HCT116 (cell line): ENCODE measurements around the gene PPP1R12C. TPM values are rescaled to one million over a fixed set of nuclear protein-coding genes. Genes with fewer than 3 reads are reported as not detected.

Experiments
- ATAC-seq: fragments of 200-7000 bp; cut with Tn5 transposase; 2 replicates; pipeline ENCODE4 v1.9.1; 2020; ENCODE audit warnings: mild to moderate bottlenecking, moderate library complexity
- BruUV-seq: library from RNA; stranded (reverse); fragments of 400-500 nt; replicated peaks from 2 replicates; lab custom pipeline; 2021; lab: Mats Ljungman, UMichigan
- CTCF ChIA-PET: fragments of 300-600 bp; sonication (Branson Sonifier 250); formaldehyde crosslinking; loops from one replicate; lab custom pipeline; 2021; ENCODE audit warnings: antibody characterized with exemption; lab: Charles Lee
- POLR2A ChIA-PET: fragments of 300-600, 350-600 bp; sonication (Branson Sonifier 250); formaldehyde crosslinking; loops from one replicate; lab custom pipeline; 2021; ENCODE audit warnings: antibody characterized with exemption; lab: Charles Lee
- RAD21 ChIA-PET, 2 experiments: fragments of 300-600 bp; sonication (Branson Sonifier 250); formaldehyde crosslinking; loops; one replicate each; lab custom pipeline; 2023; ENCODE audit warnings: low total read pairs in 2 of 2; ENCODE audit not compliant: uncharacterized antibody in 2 of 2, unreplicated experiment in 2 of 2, low non-redundant PET in 1 of 2; lab: Charles Lee
- DNase-seq: peaks from one replicate; pipeline ENCODE4 v3.0.0-alpha.2; 2010; ENCODE audit warnings: low read depth, low spot score
- H2AFZ ChIP-seq: fragments of 200-600 bp; shearing (Covaris generic), sonication (generic); 2 replicates; pipeline ENCODE4 v1.6.1; 2017; ENCODE audit warnings: low read depth, mixed run types, mixed read lengths, antibody characterized with exemption, low read length; ENCODE audit not compliant: poor library complexity, severe bottlenecking
- H3K27ac ChIP-seq: 2 replicates; pipeline ENCODE4 v1.5.1; 2012; ENCODE audit warnings: low read depth, low read length
- H3K27me3 ChIP-seq: fragments of 200-600 bp; sonication (generic); 2 replicates; pipeline ENCODE4 v1.6.1; 2016; ENCODE audit warnings: mixed run types, low read length, mixed read lengths; ENCODE audit not compliant: insufficient read depth
- H3K36me3 ChIP-seq, 2 experiments: fragments of 200-500 bp in 1 of 2; fragments of 200-600 bp in 1 of 2; sonication (Bioruptor generic) in 1 of 2; sonication (generic) in 1 of 2; 2 replicates each; pipeline versions ENCODE4 v1.5.1 to v1.6.1; 2014 to 2016; ENCODE audit warnings: low read length in 2 of 2, inconsistent platforms in 1 of 2, mixed read lengths in 1 of 2, mixed run types in 1 of 2; ENCODE audit not compliant: insufficient read depth in 2 of 2, control insufficient read depth in 1 of 2
- H3K4me1 ChIP-seq, 2 experiments: fragments of 200-600 bp in 1 of 2; sonication (generic) in 1 of 2; 2 replicates each; pipeline versions ENCODE4 v1.5.1 to v1.6.1; 2012 to 2017; ENCODE audit warnings: low read length in 2 of 2, inconsistent platforms in 1 of 2, mild to moderate bottlenecking in 1 of 2, mixed read lengths in 1 of 2, mixed run types in 1 of 2, moderate library complexity in 1 of 2; ENCODE audit not compliant: insufficient read depth in 2 of 2, control insufficient read depth in 1 of 2
- H3K4me2 ChIP-seq: fragments of 200-600 bp; sonication (generic); 2 replicates; pipeline ENCODE4 v1.6.1; 2017; ENCODE audit warnings: mixed run types, low read length, mixed read lengths
- H3K4me3 ChIP-seq, 2 experiments: fragments of 200-600 bp in 1 of 2; sonication (generic) in 1 of 2; replicated peaks in 1 of 2; 2 replicates each; pipeline ENCODE4 v1.5.1; 2011 to 2016; ENCODE audit warnings: low read length in 2 of 2, control low read depth in 1 of 2, low read depth in 1 of 2, mild to moderate bottlenecking in 1 of 2, mixed read lengths in 1 of 2, mixed run types in 1 of 2
- H3K79me2 ChIP-seq: fragments of 200-600 bp; sonication (generic); 2 replicates; pipeline ENCODE4 v1.6.1; 2017; ENCODE audit warnings: mild to moderate bottlenecking, mixed run types, low read length, moderate library complexity, mixed read lengths; ENCODE audit not compliant: insufficient read depth
- H3K9ac ChIP-seq: fragments of 200-600 bp; sonication (generic); 2 replicates; pipeline ENCODE4 v1.6.1; 2016; ENCODE audit warnings: low read length, mixed read lengths
- H3K9me2 ChIP-seq: fragments of 200-600 bp; sonication (generic), shearing (Covaris generic); 2 replicates; pipeline ENCODE4 v1.6.1; 2017; ENCODE audit warnings: mixed run types, mild to moderate bottlenecking, moderate library complexity; ENCODE audit not compliant: insufficient read depth
- H3K9me3 ChIP-seq, 2 experiments: fragments of 200-500 bp in 1 of 2; fragments of 200-600 bp in 1 of 2; sonication (Bioruptor generic) in 1 of 2; sonication (generic) in 1 of 2; 2 replicates each; pipeline ENCODE4 v1.6.1; 2014 to 2017; ENCODE audit warnings: low read length in 2 of 2, mixed read lengths in 2 of 2, inconsistent platforms in 1 of 2, low read depth in 1 of 2, mild to moderate bottlenecking in 1 of 2, mixed run types in 1 of 2, moderate library complexity in 1 of 2; ENCODE audit not compliant: control insufficient read depth in 1 of 2, insufficient read depth in 1 of 2
- H4K20me1 ChIP-seq: fragments of 200-600 bp; sonication (generic), shearing (Covaris generic); 2 replicates; pipeline ENCODE4 v1.6.1; 2017; ENCODE audit warnings: mixed run types, mild to moderate bottlenecking, moderate library complexity; ENCODE audit not compliant: insufficient read depth
- ATF3 ChIP-seq: IDR thresholded peaks from 2 replicates; pipeline ENCODE4 v1.6.1; 2012
- CTCF ChIP-seq, 3 experiments: fragments of 200-600 bp in 1 of 3; sonication (generic) in 1 of 3; IDR thresholded peaks in 2 of 3; conservative IDR thresholded peaks in 1 of 3; 2 replicates each; pipeline ENCODE4 v1.5.1; 2012 to 2017; ENCODE audit warnings: low read depth in 2 of 3, low read length in 2 of 3, antibody characterized with exemption in 1 of 3, borderline replicate concordance in 1 of 3, control low read depth in 1 of 3, mild to moderate bottlenecking in 1 of 3, mixed read lengths in 1 of 3, mixed run types in 1 of 3, moderate library complexity in 1 of 3; ENCODE audit not compliant: insufficient read depth in 1 of 3
- EGR1 ChIP-seq: IDR thresholded peaks from 2 replicates; pipeline ENCODE4 v1.6.1; 2012; ENCODE audit warnings: low read depth
- ELF1 ChIP-seq: IDR thresholded peaks from 2 replicates; pipeline ENCODE4 v1.6.1; 2012; ENCODE audit warnings: low read depth, borderline replicate concordance
- EZH2 ChIP-seq: fragments of 200-600 bp; sonication (generic); IDR thresholded peaks from 2 replicates; pipeline ENCODE4 v1.6.1; 2017; ENCODE audit warnings: antibody characterized with exemption, mixed run types
- EZH2phosphoT487 ChIP-seq: fragments of 200-600 bp; IDR thresholded peaks from 2 replicates; pipeline ENCODE4 v1.6.1; 2018; ENCODE audit warnings: antibody characterized with exemption, borderline replicate concordance
- POLR2A ChIP-seq: IDR thresholded peaks from 2 replicates; pipeline ENCODE4 v1.7.0; 2011; ENCODE audit warnings: borderline replicate concordance; ENCODE audit not compliant: insufficient read depth, insufficient read length; ENCODE audit errors: extremely low read depth
- POLR2AphosphoS5 ChIP-seq: IDR thresholded peaks from 2 replicates; pipeline ENCODE4 v1.6.1; 2011; ENCODE audit warnings: mild to moderate bottlenecking, low read depth, low read length, moderate library complexity
- SIN3A ChIP-seq: IDR thresholded peaks from 2 replicates; pipeline ENCODE4 v1.6.1; 2012; ENCODE audit warnings: low read depth
- TCF7L2 ChIP-seq: IDR thresholded peaks from 2 replicates; pipeline ENCODE4 v1.7.0; 2011; ENCODE audit warnings: borderline replicate concordance, inconsistent platforms; ENCODE audit not compliant: insufficient read depth, insufficient read length; ENCODE audit errors: extremely low read depth
- ZBTB33 ChIP-seq: IDR thresholded peaks from 2 replicates; pipeline ENCODE4 v1.6.1; 2011; ENCODE audit warnings: mild to moderate bottlenecking, low read length, moderate library complexity; ENCODE audit not compliant: insufficient replicate concordance; ENCODE audit errors: extremely low read depth
- ZNF274 ChIP-seq: fragments of 200-500 bp; sonication (Bioruptor generic); IDR thresholded peaks from 2 replicates; pipeline ENCODE4 v1.6.1; 2014; ENCODE audit warnings: mild to moderate bottlenecking, low read depth, low read length, inconsistent platforms
- intact Hi-C: fragments of 100-400 bp; cut with micrococcal nuclease; formaldehyde crosslinking; loops from 2 replicates; pipeline ENCODE4 v1.10.0; 2022
- total RNA-seq: library from RNA; stranded (reverse); gene quantifications from one replicate; pipeline ENCODE4 v1.2.1, GENCODE V29; 2021; ENCODE audit not compliant: unreplicated experiment

PPP1R12C gene
- total RNA-seq, 1 experiment from 2014 or later, result 83.2 TPM

GRCh38 chr19:55083004-55083850, 34.2 kb downstream of the PPP1R12C start:
- RAD21 ChIA-PET, result no interaction called here

More at GRCh38 chr19:55083004-55083850, 34.2 kb downstream of the PPP1R12C start:
- Histone ChIP-seq H3K79me2 (no peaks in the 10 kb centered on the region; the same call in 1 of the 2 replicates), H3K4me1 (peaks cover 8 to 34% of the 10 kb centered on the region in 2 experiments), H4K20me1 (no peaks in the 10 kb centered on the region), H3K27ac (no peak overlapping the region), H2AFZ (no peak overlapping the region), H3K9ac (no peak overlapping the region), H3K27me3 (no peaks in the 10 kb centered on the region), H3K4me3 (no peak overlapping the region), H3K9me2 (no peaks in the 10 kb centered on the region), H3K36me3 (peaks cover 0 to 7% of the 10 kb centered on the region in 2 experiments; a peak in 1 of 4 replicates), H3K9me3 (no peaks in the 10 kb centered on the region), H3K4me2 (no peak overlapping the region)
- POLR2A ChIA-PET, result no interaction called here
- intact Hi-C loops, result loop anchor here (5.0 kb wide), 1 partner anchor 74 kb away; the partner anchor contains the start of gene TNNI3
- TF ChIP-seq POLR2AphosphoS5 (no peak), ZNF274 (no peak), TCF7L2 (no peak), SIN3A (no peak), EZH2phosphoT487 (no peak), ELF1 (no peak), ZBTB33 (no peak), EGR1 (no peak), CTCF (IDR thresholded peaks at IDR 0.05 in 2 of 3, conservative IDR thresholded peaks at IDR 0.05 in 1 of 3; ENCODE audit: borderline replicate concordance in 1 of 3, insufficient read depth in 1 of 3, low read depth in 2 of 3, low read length in 2 of 3) (no peak), ATF3 (no peak), EZH2 (no peak), POLR2A (no peak)
- DNase-seq (no peak), ATAC-seq (no peak)
- CTCF ChIA-PET, result no interaction called here
- no TSS peak for BruUV-seq
